Coronary artery (tissue), 2 donors: ENCODE data around the gene SPAG7.

Experiments
- DNase-seq: peaks from one replicate; pipeline ENCODE4 v3.0.0-alpha.2; 2017; ENCODE audit warnings: low spot score
- H3K27ac ChIP-seq, 2 donors: fragments of 200-600 bp; sonication (generic); one replicate each; pipeline ENCODE4 v1.5.1; 2016 to 2019
- H3K4me3 ChIP-seq: fragments of 200-600 bp; sonication (generic); 2 replicates; pipeline ENCODE4 v1.5.1; 2016; ENCODE audit warnings: mild to moderate bottlenecking, moderate library complexity
- CTCF ChIP-seq: fragments of 200-600 bp; sonication (generic); IDR thresholded peaks from one replicate; pipeline ENCODE4 v1.5.1; 2019; ENCODE audit warnings: antibody characterized with exemption

SPAG7 gene

GRCh38 chr17:4946312-4946976, 21.2 kb downstream of the SPAG7 start:
- Histone ChIP-seq H3K4me3 (peak overlapping the region; percentile 99), H3K27ac (peak overlapping the region; percentile 90 to 99)
- DNase-seq, result no peak
- TF ChIP-seq CTCF, result no peak

GRCh38 chr17:4945944-4946280, 21.7 kb downstream of the SPAG7 start:
- no peak for TF ChIP-seq CTCF
- H3K4me3 ChIP-seq, result peak overlapping the region; percentile 99
- DNase-seq, result no peak
- H3K27ac ChIP-seq, result peak overlapping the region; percentile 90 to 99

GRCh38 chr17:4945176-4945943, 22.3 kb downstream of the SPAG7 start:
- Histone ChIP-seq H3K27ac (peak overlapping the region; percentile 90 to 99), H3K4me3 (peak overlapping the region; percentile 99)
- DNase-seq, result peak; percentile 86
- no peak for TF ChIP-seq CTCF

- H3K27ac ChIP-seq, result peak overlapping the region; percentile 90 to 99
- H3K4me3 ChIP-seq, result peak overlapping the region; percentile 99
- no peak for DNase-seq
- no peak for TF ChIP-seq CTCF
Measured at GRCh38 chr17:4944554-4945175, 23.0 kb downstream of the SPAG7 start.

- Histone ChIP-seq H3K4me3 (peak overlapping the region; percentile 99), H3K27ac (peak overlapping the region; percentile 90 to 99)
- no peak for DNase-seq
- no peak for TF ChIP-seq CTCF
Measured at GRCh38 chr17:4944163-4944553, 23.5 kb downstream of the SPAG7 start.

- no peak for DNase-seq
- Histone ChIP-seq H3K27ac (no peak overlapping the region), H3K4me3 (no peak overlapping the region)
- TF ChIP-seq CTCF, result no peak
Measured at GRCh38 chr17:4942760-4943508, 24.7 kb downstream of the SPAG7 start.
